ENCODE measurements around the gene ST8SIA5. TPM values are rescaled to one million over a fixed set of nuclear protein-coding genes. Genes with fewer than 3 reads are reported as not detected.

Gene ST8SIA5
- total and polyA plus RNA-seq, 10 of the 15 experiments (the other 5 are each of a cell fraction or from before 2014, with no cell fraction given): 0.02 to 0.32 (median 0.12) TPM; not detected in 1

- WGBS (ENCODE audit: insufficient coverage, insufficient replicate concordance, low lambda C conversion rate, missing lambda C conversion rate): 71% methylated on average over 8 of the region's 8 CpGs
- no peak for ATAC-seq
- ChIA-PET CTCF (no interaction called here), POLR2A (no interaction called here), SMC1A (ENCODE audit: uncharacterized antibody, unreplicated experiment) (no interaction called here), RAD21 (ENCODE audit: unreplicated experiment) (no interaction called here)
- Histone ChIP-seq H2AFZ (ENCODE audit: control insufficient read depth, low read depth, low read length) (no peak overlapping the region), H3K4me3 (no peak overlapping the region), H3K9me3 (replicated peaks; ENCODE audit: control insufficient read depth, insufficient read depth, low read length) (no peaks in the 10 kb centered on the region), H3K9ac (ENCODE audit: control insufficient read depth, insufficient read depth, low read length) (no peak overlapping the region), H3K4me1 (ENCODE audit: control insufficient read depth, insufficient read depth, low read length) (peaks cover 8% of the 10 kb centered on the region; the same call in 1 of the 2 replicates), H3K27me3 (replicated peaks in 1 of 2; ENCODE audit: control insufficient read depth in 2 of 2, insufficient read depth in 2 of 2, low read length in 1 of 2) (peaks cover 2 to 4% of the 10 kb centered on the region in 2 experiments; a peak in 3 of 4 replicates), H3K4me2 (ENCODE audit: control insufficient read depth, insufficient read depth) (no peak overlapping the region), H4K20me1 (ENCODE audit: control insufficient read depth, insufficient read depth) (no peaks in the 10 kb centered on the region), H3K27ac (ENCODE audit: control insufficient read depth, insufficient read depth) (no peak overlapping the region), H3K79me2 (ENCODE audit: control insufficient read depth, insufficient read depth, low read length) (no peaks in the 10 kb centered on the region), H3K36me3 (ENCODE audit: control insufficient read depth in 2 of 2, insufficient read depth in 2 of 2, low read length in 1 of 2) (no peaks in the 10 kb centered on the region)
- intact Hi-C loops (cut with micrococcal nuclease; ENCODE audit: unreplicated experiment): no loop called here
- no peak for FAIRE-seq
- no peak for DNase-seq (ENCODE audit: low read depth, low spot score)
- BruUV-seq (replicated peaks): no TSS peak
- in situ Hi-C loops (cut with MboI): no loop called here
- TF ChIP-seq NBN (IDR thresholded peaks at IDR 0.05) (no peak), MXI1 (IDR thresholded peaks at IDR 0.05; ENCODE audit: low read depth, low read length) (no peak), CEBPZ (IDR thresholded peaks at IDR 0.05; ENCODE audit: low read depth, low read length) (no peak), DPF2 (IDR thresholded peaks at IDR 0.05) (no peak), MTA3 (IDR thresholded peaks at IDR 0.05; ENCODE audit: borderline replicate concordance, low read length) (no peak), PRDM15 (CRISPR knock-in tag; IDR thresholded peaks at IDR 0.05) (no peak), JUND (IDR thresholded peaks at IDR 0.05; ENCODE audit: low read depth, low read length) (no peak), BACH1 (IDR thresholded peaks at IDR 0.05; ENCODE audit: borderline replicate concordance) (no peak), USF2 (IDR thresholded peaks at IDR 0.05; ENCODE audit: borderline replicate concordance, low read depth, low read length) (no peak), ATF3 (IDR thresholded peaks at IDR 0.05; ENCODE audit: borderline replicate concordance, extremely low read depth, low read depth, low read length) (no peak), BHLHE40 (IDR thresholded peaks at IDR 0.05; ENCODE audit: borderline replicate concordance in 1 of 2, low read depth in 2 of 2, low read length in 1 of 2) (no peak), NR2C1 (IDR thresholded peaks at IDR 0.05) (no peak), CHD2 (IDR thresholded peaks at IDR 0.05; ENCODE audit: borderline replicate concordance, low read depth, low read length) (no peak), IKZF1 (conservative IDR thresholded peaks at IDR 0.05) (no peak), NFYA (IDR thresholded peaks at IDR 0.05; ENCODE audit: borderline replicate concordance, low read depth, low read length) (no peak)
Observed at GRCh38 chr18:46751882-46752281, 5.0 kb downstream of the ST8SIA5 start.
